PC-9 (cell line): ENCODE data around the gene SIGLEC6. TPM values are rescaled to one million over a fixed set of nuclear protein-coding genes. Genes with fewer than 3 reads are reported as not detected.

Source experiments
- BruUV-seq: library from RNA; stranded (reverse); fragments of 400-500 nt; replicated peaks from 2 replicates; lab custom pipeline; 2021; lab: Mats Ljungman, UMichigan
- CTCF ChIA-PET: fragments of 300-600 bp; sonication (Branson Sonifier 250); formaldehyde crosslinking; loops from one replicate; lab custom pipeline; 2022; ENCODE audit warnings: antibody characterized with exemption; lab: Charles Lee
- POLR2A ChIA-PET: fragments of 300-600 bp; sonication (Branson Sonifier 250); formaldehyde crosslinking; loops from one replicate; lab custom pipeline; 2022; ENCODE audit warnings: antibody characterized with exemption; ENCODE audit not compliant: unreplicated experiment; lab: Charles Lee
- DNase-seq, 2 experiments: peaks; one replicate each; pipeline versions ENCODE4 v3.0.0 to v3.0.0-alpha.2; 2015 to 2022; ENCODE audit warnings: mixed read lengths in 1 of 2
- H2AFZ ChIP-seq: fragments of 200-600 bp; sonication (generic); 2 replicates; pipeline ENCODE4 v1.8.1; 2017; ENCODE audit warnings: antibody characterized with exemption
- H3F3A ChIP-seq: fragments of 200-600 bp; sonication (generic); 2 replicates; pipeline ENCODE4 v1.8.1; 2017; ENCODE audit warnings: antibody characterized with exemption, mild to moderate bottlenecking, low read depth; ENCODE audit not compliant: insufficient read depth
- H3K27ac ChIP-seq: fragments of 200-600 bp; sonication (generic); 2 replicates; pipeline ENCODE4 v1.6.1; 2016; ENCODE audit warnings: mixed run types
- H3K27me3 ChIP-seq: fragments of 200-600 bp; sonication (generic); 2 replicates; pipeline ENCODE4 v1.6.1; 2016; ENCODE audit warnings: low read depth, mixed run types; ENCODE audit not compliant: insufficient read depth
- H3K36me3 ChIP-seq: fragments of 200-600 bp; sonication (generic); 2 replicates; pipeline ENCODE4 v1.6.1; 2016; ENCODE audit warnings: low read depth, mixed run types
- H3K4me1 ChIP-seq: fragments of 200-600 bp; sonication (generic); replicated peaks from 2 replicates; pipeline ENCODE4 v1.6.1; 2016; ENCODE audit warnings: mixed run types; ENCODE audit not compliant: insufficient read depth
- H3K4me2 ChIP-seq: fragments of 200-600 bp; sonication (generic); 2 replicates; pipeline ENCODE4 v1.6.1; 2017; ENCODE audit warnings: mixed run types
- H3K4me3 ChIP-seq: fragments of 200-600 bp; sonication (generic); 2 replicates; pipeline ENCODE4 v1.6.1; 2016; ENCODE audit warnings: mixed run types
- H3K79me2 ChIP-seq: fragments of 200-600 bp; sonication (generic); 2 replicates; pipeline ENCODE4 v1.6.1; 2017; ENCODE audit warnings: low read depth, mixed run types
- H3K9me2 ChIP-seq: fragments of 200-600 bp; sonication (generic); 2 replicates; pipeline ENCODE4 v1.8.1; 2017; ENCODE audit warnings: mild to moderate bottlenecking; ENCODE audit not compliant: insufficient read depth
- H3K9me3 ChIP-seq: fragments of 200-600 bp; sonication (generic); 2 replicates; pipeline ENCODE4 v1.8.1; 2016; ENCODE audit warnings: low read depth; ENCODE audit not compliant: insufficient read depth
- H4K20me1 ChIP-seq: fragments of 200-600 bp; sonication (generic); 2 replicates; pipeline ENCODE4 v1.8.1; 2017; ENCODE audit not compliant: insufficient read depth
- EZH2 ChIP-seq: fragments of 200-600 bp; sonication (generic); IDR thresholded peaks from 2 replicates; pipeline ENCODE4 v1.8.0; 2017; ENCODE audit warnings: antibody characterized with exemption, low read depth
- intact Hi-C: fragments of 100-400 bp; cut with micrococcal nuclease; formaldehyde crosslinking; loops from one replicate; pipeline ENCODE4 v1.10.0; 2022; ENCODE audit not compliant: unreplicated experiment
- total RNA-seq: library from RNA; stranded (reverse); gene quantifications from 2 replicates; pipeline ENCODE4 v1.2.3, GENCODE V29; 2021
- TF ChIP-seq, protein P1 (sequence below): fragments of 200-600 bp; sonication (generic); conservative IDR thresholded peaks from 2 replicates; pipeline ENCODE4 v1.6.1; 2017; ENCODE audit warnings: mixed run types, antibody characterized with exemption, mild to moderate bottlenecking, moderate library complexity

SIGLEC6 gene
- total RNA-seq, 1 experiment from 2014 or later, result not detected

DNA sequence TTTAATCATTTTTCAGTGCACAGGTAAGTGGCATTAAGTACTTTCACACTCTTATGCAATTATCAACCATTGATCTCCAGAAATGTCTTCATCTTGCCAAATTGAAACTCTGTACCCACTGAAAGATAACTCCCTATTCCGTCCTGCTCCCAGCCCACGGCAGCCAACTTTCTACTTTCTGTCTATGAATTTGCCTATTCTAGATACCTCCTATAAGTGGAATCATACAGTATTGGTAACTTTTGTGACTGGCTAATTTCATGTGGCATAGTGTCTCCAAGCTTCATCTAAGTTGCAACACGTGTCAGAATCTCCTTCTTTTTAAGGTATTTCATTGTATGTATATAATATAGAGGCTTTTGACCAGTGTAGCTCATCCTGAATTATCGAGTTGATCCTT lies 58.9 kb downstream of the SIGLEC6 start:
- peaks cover 21% of the 10 kb centered on the region; the same call in 1 of the 2 replicates for H3K27me3 ChIP-seq
- TF ChIP-seq, protein P1, sequence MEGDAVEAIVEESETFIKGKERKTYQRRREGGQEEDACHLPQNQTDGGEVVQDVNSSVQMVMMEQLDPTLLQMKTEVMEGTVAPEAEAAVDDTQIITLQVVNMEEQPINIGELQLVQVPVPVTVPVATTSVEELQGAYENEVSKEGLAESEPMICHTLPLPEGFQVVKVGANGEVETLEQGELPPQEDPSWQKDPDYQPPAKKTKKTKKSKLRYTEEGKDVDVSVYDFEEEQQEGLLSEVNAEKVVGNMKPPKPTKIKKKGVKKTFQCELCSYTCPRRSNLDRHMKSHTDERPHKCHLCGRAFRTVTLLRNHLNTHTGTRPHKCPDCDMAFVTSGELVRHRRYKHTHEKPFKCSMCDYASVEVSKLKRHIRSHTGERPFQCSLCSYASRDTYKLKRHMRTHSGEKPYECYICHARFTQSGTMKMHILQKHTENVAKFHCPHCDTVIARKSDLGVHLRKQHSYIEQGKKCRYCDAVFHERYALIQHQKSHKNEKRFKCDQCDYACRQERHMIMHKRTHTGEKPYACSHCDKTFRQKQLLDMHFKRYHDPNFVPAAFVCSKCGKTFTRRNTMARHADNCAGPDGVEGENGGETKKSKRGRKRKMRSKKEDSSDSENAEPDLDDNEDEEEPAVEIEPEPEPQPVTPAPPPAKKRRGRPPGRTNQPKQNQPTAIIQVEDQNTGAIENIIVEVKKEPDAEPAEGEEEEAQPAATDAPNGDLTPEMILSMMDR, result no peak
- no peak for TF ChIP-seq EZH2
- intact Hi-C loops, result loop anchor here (1.0 to 2.0 kb wide), 2 partner anchors 185 to 304 kb away; no protein-coding TSS in a partner anchor
- no peaks in the 10 kb centered on the region for H3K36me3 ChIP-seq
- no peaks in the 10 kb centered on the region for H3F3A ChIP-seq
- no peak overlapping the region for H3K27ac ChIP-seq
- H3K4me3 ChIP-seq, result no peak overlapping the region
- BruUV-seq, result no TSS peak
- H3K79me2 ChIP-seq, result no peaks in the 10 kb centered on the region
- no peak overlapping the region for H2AFZ ChIP-seq
- H3K4me2 ChIP-seq, result no peak overlapping the region
- H3K9me3 ChIP-seq, result no peaks in the 10 kb centered on the region
- DNase-seq, result no peak
- no peaks in the 10 kb centered on the region for H3K4me1 ChIP-seq
- ChIA-PET CTCF (interaction anchor here (0.6 to 2.7 kb wide), 2 partner anchors 184 to 342 kb away, joined by 3 to 12 read pairs; no protein-coding TSS in a partner anchor), POLR2A (no interaction called here)
- H3K9me2 ChIP-seq, result no peaks in the 10 kb centered on the region
- H4K20me1 ChIP-seq, result no peaks in the 10 kb centered on the region

DNA sequence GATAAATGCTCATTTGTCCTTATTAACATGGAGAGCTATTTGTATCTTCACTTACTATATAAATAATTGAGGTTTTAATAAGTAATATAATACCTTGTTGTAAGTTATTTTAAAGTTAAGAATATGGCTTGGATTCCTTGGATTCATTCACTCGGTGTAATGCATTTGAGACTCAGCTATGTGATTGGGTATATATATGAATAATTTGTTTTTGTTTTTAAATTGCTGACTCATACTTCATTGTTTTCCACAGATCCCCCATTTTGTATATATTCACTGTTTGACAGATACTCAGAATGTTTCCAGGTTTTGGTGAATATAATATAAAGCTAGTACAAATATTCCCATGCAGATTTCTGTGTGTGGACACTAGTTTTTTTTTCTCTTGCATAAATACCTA lies 59.9 kb downstream of the SIGLEC6 start:
- ChIA-PET CTCF (interaction anchor here (1.2 to 2.7 kb wide), 2 partner anchors 186 to 307 kb away, joined by 3 to 12 read pairs; no protein-coding TSS in a partner anchor), POLR2A (no interaction called here)
- Histone ChIP-seq H4K20me1 (no peaks in the 10 kb centered on the region), H3K4me1 (no peaks in the 10 kb centered on the region), H3F3A (no peaks in the 10 kb centered on the region), H3K79me2 (no peaks in the 10 kb centered on the region), H3K9me2 (no peaks in the 10 kb centered on the region), H3K27ac (no peak overlapping the region), H3K27me3 (peaks cover 24% of the 10 kb centered on the region), H3K36me3 (no peaks in the 10 kb centered on the region), H3K4me3 (no peak overlapping the region), H3K9me3 (no peaks in the 10 kb centered on the region), H2AFZ (no peak overlapping the region), H3K4me2 (no peak overlapping the region)
- intact Hi-C loops, result no loop called here
- DNase-seq, result no peak
- TF ChIP-seq EZH2, result no peak
- TF ChIP-seq, protein P1, result no peak
- BruUV-seq, result no TSS peak

DNA sequence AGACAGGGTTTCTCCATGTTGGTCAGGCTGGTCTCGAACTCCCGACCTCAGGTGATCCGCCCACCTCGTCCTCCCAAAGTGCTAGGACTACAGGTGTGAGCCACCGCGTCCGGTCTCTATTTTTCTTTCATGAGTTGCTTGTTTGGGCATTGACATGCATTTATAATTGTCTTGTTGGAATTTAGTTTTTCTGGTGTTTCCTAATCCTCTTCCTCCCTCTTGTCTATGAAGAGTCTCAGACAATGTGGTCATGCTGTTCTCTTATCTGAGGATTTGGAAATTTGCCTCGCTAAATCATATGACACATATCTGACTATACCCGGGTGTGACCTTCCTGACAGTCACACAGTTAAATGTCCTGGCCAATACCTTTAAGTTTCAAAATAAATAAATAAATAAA lies 60.5 kb downstream of the SIGLEC6 start:
- H3K27ac ChIP-seq, result no peak overlapping the region
- H3K27me3 ChIP-seq, result peaks cover 24% of the 10 kb centered on the region
- H3K4me1 ChIP-seq, result no peaks in the 10 kb centered on the region
- H3K4me2 ChIP-seq, result no peak overlapping the region
- H3K36me3 ChIP-seq, result no peaks in the 10 kb centered on the region
- no TSS peak for BruUV-seq
- POLR2A ChIA-PET, result no interaction called here
- no peaks in the 10 kb centered on the region for H3K79me2 ChIP-seq
- H3F3A ChIP-seq, result no peaks in the 10 kb centered on the region
- no peaks in the 10 kb centered on the region for H3K9me3 ChIP-seq
- no peak for DNase-seq
- no peaks in the 10 kb centered on the region for H4K20me1 ChIP-seq
- intact Hi-C loops, result no loop called here
- H3K9me2 ChIP-seq, result no peaks in the 10 kb centered on the region
- H3K4me3 ChIP-seq, result no peak overlapping the region
- H2AFZ ChIP-seq, result no peak overlapping the region
- CTCF ChIA-PET, result interaction anchor here (1.2 kb wide), 1 partner anchor 307 kb away, joined by 3 read pairs; no protein-coding TSS in a partner anchor
- no peak for TF ChIP-seq EZH2
- TF ChIP-seq, protein P1, result no peak
